Activated naive CD4-positive, alpha-beta T cell (primary cell): ENCODE data around the gene BNC2.

Experiments
- DNase-seq, 4 experiments: peaks; one replicate each; lab custom pipeline; 2025; lab: John Stamatoyannopoulos, UW

BNC2 gene

DNA sequence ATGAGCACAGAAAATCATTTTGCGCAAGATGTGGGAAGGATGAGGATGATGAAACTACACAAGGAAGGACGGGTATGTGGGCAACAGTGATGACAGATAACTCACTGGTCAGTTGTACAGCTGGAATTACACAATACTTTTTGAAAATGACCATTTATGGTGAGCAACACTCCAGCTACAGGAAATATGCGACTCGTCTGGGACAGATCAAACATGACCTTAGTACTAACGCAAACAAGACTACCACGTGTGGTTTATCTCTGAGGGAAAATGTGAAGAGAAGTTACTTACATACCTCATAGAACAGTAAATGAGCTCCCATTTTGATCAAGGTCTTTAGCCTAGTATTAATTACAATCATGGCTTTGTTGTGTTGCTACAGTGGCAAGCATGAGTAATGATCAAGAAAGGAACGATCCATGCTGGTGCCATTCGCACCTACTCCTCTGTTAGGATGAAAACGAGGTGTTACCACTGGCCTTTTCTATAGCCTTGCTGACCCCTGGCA, 456.9 kb downstream of the BNC2 start:
- DNase-seq = no peak

DNA sequence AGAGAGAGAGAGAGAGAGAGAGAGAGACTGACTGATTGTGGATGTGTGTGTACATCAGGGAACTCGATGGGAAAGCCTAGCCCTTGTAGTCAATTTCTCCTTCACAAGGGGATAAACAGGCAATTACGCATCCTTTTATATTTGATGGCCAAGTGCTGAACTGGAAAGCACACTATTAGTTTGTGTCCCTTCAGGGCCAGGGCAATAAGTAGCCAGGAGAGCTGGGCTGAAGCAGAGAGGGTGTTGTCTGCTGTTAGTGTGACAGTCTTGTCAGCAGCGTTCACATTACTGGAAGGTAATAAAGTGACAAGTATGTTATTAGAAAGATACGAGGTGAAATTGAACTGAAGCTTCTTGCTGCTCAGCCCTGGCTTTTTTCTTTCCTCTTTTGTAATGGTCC, 457.7 kb downstream of the BNC2 start:
- no peak for DNase-seq

DNA sequence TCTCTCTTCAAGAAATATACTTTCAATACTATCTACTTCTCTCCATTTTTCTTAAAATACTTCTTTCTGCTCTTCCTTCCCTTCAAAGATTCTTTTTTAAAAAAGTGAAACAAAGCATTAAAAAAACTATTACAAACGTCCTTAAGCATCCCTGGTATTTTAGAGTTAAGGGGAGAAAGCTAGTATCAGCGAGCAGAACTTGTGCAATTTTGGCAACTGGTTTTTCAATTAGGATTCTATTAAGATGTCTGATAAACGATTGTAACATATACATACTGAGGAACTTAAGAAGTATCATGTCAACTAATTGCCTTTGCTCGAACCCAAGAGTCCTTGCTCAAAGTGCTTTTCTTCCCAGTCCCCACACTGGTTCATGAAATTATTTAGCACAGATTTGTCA, 459.2 kb downstream of the BNC2 start:
- DNase-seq = no peak

DNA sequence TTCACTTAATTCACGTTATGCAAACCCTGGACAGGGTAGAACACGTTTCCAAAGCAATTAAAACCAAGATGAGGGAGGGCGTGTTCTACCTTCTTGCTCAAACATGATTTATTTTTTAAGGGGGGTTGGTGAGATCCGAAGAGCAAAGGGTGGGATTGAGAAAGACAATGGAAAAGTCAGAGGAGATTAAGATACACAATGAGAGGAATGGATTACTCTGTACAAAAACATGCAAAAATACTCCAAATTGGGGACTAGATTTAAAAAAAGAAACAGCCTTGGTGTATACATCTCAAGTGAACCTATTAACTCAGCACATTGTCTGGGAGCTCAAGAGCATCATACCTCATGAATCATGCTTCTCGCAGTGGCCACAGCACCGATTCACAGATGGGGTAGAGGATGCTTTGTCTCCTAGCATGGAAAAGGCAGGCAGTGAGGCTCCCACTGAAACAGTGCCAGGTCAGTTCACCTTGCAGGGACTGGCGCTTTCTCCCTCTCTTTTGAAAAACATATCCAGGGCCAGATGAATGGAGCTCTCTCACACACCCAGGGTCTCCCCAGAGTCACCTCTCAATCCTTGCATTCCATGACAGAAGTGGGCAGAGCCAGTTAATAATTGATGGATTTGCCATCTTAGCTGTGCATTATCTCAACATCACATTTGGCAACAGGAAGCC, 459.7 kb downstream of the BNC2 start:
- no peak for DNase-seq

DNA sequence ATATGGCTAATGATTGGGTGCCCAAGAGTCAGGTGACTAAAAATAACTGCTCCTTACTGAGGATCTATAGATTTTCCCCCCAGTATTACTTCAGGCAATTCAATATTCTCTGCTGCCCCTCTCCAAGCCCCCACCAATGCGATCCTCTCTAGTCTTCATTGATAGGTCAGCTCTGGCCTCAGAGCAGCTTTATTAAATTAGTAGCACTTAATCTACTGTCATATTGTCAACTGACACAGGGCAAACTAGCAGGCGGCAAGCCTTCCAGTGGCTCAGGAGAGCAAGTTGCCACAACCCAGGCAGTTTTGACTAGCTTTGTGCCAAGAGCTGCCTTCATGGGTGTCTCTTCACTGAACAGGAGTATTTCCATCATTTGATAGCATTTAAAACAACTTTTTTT, 462.9 kb downstream of the BNC2 start:
- DNase-seq = no peak

DNA sequence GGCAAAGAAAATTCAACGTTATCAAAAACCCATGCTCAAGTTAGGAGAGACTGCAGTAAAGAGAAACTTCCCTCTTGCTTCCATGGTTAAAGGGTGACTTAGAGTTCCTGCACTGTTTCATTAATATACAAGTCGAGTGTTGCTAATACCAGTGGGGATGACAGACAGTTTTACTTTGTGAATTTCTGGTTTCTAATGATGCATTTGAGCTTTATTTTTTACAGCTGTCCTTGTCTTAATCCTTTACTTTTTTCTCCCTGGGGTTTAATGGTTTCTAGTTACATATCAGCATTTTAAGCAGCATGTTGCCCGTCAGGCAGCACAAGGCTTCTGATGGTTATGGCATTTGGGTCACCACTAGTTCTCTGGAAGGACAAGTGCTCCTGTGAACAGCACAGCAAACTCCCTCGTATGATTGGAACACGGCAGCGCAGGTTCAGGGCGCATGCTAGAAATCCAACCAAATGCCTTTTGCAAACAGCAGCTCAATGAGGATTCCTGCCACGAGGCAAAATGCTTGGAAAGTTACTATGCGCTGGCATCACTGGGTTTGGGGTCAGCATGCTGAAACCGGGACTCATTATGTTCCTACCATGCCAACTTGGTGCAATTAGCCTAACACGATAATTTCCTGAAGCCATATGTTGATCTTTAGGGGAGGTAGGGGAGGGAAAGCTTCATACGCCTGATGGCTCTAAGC, 463.8 kb downstream of the BNC2 start:
- DNase-seq = no peak

DNA sequence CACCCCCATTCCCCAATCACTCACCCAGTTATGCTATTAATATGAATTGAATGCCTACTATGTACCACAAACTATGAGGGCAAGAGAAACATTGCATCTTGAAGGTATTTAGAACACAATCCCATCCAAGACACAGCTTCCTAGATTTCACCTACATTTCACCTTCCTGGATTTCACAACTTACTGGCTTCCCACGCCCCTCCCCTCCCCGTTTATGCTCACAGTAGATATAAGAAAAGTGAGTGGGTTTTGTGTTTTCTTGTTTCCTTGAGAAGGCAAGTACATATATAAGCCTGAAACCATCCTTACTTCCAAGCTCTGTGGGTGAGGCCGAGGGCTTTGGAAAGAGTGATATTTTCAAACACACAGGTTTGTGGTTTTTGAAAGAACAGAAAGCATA, 465.0 kb downstream of the BNC2 start:
- no peak for DNase-seq

DNA sequence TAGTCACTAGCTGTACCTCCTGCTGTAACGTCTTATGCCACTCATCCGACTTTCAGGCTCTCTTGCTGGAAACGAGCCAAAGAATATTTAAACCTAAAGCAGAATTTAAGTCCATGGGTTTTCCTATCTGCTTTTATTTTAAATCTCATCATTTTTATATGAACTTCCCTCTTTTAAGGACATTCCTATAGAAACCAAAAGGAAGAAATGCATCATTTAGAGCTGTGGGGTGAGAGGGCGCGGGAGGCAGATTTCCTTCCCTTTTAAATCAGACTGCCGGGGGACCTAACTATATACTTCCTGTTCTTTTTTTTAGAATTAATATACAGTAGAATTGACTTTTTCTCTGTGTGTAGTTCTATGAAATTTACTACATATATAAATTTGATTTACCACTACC, 468.8 kb downstream of the BNC2 start:
- no peak for DNase-seq

DNA sequence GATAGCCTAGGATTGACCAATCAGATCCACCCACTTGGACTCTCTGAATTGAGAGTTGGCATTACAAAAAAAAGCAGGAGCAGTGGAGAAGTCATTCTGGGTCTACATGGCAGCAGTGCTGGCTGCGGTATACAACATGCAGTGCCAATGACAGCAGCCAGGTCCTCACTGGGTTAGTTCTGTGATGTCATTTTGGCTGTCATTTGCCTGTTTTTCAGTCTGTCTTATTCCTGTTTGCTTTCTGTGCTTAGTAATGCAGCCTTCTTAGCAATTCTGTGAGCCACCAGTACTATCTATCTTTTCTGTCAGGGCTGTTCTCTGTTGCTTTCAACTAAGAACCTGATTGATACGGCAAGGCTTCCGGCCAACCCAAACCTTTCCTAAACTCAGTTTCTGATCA, 471.8 kb downstream of the BNC2 start:
- DNase-seq = no peak

DNA sequence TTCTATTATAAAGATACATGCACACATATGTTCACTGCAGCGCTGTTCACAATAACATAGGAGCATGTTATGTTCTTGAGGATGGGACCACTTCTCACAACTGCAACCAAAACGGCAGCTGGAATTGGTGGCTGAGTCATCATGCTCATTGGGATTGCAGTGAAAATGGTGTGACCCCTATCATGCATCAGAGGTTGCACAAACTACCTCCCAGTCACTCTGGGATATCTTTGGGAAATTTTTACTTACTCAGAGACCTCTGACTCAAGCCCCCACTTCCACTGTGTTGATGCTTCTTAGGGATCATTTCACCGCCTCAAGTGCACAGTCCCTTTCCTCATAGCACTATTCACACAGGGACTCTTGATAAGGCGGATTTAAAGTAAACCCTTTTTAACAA, 474.1 kb downstream of the BNC2 start:
- DNase-seq = no peak

DNA sequence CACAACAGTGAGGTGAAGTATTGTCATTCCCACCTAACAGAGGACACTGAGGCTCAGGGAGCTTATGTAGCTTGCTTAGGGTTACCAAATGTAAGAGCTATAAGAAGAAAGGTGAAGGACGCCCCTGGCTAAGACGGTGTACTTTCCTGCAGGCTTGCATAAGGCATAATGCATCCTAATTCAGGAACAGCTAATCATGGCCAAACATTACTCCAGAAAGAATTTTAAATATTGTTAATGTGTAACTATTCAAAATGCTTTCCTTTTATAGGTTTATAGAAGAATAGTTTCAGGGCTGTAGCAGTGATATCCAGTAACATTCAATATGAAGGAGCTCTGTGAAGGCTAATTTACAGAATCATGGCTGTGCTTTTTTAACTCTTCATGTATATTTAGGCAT, 479.1 kb downstream of the BNC2 start:
- no peak for DNase-seq

DNA sequence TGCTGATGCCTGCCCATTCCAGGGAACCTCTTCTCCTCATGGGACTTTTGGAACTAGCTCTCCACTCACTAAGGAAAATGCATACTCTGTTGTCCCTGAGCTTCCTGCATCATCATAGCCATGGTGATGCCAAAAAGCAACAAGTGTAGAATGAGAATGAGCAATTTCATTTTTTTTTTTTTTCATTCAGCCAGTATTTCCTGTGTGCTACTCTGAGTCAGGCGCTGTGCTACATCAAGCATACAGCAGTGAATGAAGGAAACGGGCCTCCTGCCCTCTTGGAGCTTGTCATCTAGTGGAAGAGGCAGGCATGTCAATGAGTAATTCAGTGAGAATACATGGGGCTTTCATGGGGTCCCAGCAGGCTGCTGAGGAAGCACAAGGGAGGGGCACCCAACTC, 483.1 kb downstream of the BNC2 start:
- no peak for DNase-seq

DNA sequence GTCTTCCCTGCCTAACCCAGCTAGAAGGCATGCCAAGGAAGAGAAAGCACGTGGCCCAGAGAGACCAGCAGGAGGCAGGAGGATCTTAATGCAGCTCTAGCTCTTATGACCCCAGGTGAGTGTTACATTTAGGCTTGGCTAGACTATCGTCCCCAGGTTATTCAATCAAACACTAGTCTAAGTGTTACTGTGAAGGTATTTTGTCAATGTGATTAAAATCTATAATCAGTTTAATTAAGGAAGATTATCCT, 483.7 kb downstream of the BNC2 start:
- DNase-seq = no peak

DNA sequence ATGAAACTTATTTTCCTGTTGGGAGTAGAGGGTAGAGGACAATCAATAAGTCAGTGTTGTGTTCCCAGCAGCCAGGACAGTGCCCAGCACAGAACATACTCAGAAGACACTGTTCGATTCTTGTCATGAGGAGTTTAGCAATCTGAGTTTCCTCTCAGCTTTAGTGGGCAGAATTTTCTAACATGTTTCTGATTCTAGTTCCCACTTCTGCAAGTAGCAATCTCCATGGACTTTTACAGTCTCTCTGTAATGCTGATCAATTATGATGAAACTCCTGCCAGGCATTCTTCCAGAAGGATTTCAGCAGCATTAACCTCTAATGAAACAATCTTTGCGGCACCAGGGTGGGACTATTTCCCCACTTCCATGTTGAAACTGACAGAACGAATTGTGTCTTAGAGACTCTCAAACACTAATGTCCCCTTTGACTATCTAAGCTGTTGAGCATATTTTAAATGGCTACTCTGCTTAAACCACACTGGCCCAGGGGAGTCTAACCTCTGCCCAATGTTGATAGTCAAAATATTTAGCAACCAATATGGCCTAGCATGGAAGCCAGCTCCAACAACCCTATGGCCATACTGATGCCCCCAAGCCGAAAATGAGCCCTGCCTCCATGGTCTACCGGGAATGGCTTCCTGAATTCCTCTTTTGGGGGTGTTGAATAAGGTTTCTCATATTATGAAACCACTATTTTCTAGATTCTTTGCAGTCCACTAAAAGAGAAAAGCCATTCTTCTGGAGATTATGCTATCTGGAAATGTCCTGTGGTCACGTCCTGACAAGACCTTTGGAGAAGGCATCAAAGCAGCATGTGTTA, 484.3 kb downstream of the BNC2 start:
- DNase-seq = no peak

DNA sequence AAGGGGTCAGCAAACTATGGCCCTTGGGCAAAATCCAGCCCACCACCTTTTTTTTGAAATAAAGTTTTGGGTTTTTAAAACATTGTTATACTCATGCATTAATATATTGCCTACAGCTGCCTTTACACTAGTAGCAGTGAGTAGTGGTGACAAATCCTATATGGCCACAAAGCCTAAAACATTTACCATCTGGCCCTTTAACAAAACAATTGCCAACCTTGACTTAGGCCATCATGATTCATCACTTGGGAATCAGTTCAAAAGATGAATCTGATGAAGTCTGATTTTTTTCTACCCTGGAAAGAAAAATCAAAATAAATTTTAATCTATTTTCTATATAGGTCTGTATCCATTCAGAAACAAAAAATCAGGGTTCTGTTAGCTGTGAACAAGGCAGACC, 484.9 kb downstream of the BNC2 start:
- DNase-seq = no peak

DNA sequence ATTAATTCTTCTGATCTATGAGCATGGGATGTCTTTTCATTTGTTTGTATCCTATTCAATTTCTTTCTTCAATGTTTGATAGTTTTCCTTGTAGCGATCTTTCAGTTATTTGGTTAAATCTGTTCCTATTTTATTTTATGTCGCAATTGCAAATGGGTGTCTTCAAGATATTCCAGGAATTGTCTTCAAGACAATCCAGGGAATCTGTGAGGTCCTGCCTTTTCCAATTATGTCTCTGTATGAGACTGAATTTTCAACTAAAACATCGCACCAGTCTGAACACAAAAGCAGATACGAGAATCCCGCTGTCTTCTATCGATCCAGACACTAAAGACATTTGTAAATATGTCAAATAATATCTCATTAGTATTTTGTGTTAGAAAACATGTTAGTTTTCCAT, 485.5 kb downstream of the BNC2 start:
- no peak for DNase-seq

DNA sequence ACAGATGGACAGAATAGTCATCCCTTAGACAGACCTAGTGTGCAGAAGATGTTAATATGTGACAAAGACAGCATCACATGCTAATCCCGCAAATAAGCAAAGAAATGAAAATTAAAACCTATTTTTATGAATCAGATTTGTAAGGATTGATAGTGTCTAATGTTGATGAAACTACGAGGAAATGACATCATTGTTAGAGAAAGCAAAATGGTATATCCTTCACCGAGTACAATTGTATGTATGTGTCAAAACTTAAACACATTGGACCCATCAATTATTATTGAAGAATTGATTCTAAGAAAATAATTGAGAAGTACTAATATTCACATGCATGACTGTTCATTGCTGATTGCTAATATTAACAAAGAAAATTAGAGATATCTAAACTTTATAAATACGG, 493.2 kb downstream of the BNC2 start:
- DNase-seq = no peak

DNA sequence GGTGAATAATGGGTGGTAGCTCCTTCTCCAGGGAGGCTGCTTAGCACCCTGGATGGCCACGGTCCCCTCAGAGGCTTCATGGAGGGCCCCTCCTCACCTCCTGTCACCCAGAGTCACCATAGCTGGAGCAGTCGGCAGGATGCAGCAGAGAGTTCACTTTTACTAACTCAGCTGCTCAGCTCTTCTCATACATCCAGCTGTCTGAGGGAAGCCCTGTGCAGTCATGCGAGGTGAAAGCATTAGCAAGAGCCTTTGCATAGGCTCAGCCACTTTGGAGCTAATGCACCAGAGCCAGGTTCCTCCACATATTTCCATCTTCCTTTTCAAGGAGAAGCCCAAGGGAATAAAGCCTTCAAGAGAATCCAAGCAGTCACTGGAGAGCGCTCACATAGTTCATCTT, 499.2 kb downstream of the BNC2 start:
- no peak for DNase-seq

DNA sequence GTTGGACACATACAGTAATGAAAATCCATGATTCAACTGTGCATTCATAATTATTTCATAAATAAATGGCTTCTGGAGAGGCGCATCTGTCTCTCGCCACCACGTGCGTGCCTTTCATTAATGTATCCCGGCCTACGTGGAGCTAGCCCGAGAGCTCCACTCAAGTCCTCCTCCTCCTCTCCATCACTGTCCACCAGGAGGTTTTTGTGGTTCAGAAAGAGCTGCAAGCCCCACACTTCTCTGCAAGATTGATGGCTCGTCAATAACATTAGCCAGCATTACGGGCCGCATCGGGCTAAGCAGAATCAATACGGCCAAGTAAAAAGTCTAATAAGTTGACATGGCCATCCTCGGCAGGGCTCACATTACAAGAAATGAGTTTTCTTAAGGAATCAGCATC, 499.8 kb downstream of the BNC2 start:
- DNase-seq = no peak

DNA sequence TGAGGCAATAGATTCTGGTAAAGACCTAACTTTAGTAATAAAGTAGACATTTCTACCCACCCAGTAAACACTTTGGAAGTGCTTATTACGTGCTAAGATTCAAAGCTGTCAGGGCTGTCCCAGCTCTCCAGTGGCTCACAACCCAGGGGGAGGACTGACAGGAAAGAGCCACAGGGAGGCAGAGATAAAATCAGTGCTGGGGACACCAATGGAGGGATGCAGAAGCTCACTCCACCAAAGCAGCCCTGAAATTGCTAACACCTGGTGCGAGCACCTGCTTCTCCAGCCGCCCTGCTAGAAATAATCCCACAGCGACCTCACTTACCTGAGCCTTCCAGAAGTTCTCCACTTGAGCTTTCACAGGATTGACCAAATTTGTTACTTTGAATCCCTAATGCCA, 501.0 kb downstream of the BNC2 start:
- DNase-seq = no peak

DNA sequence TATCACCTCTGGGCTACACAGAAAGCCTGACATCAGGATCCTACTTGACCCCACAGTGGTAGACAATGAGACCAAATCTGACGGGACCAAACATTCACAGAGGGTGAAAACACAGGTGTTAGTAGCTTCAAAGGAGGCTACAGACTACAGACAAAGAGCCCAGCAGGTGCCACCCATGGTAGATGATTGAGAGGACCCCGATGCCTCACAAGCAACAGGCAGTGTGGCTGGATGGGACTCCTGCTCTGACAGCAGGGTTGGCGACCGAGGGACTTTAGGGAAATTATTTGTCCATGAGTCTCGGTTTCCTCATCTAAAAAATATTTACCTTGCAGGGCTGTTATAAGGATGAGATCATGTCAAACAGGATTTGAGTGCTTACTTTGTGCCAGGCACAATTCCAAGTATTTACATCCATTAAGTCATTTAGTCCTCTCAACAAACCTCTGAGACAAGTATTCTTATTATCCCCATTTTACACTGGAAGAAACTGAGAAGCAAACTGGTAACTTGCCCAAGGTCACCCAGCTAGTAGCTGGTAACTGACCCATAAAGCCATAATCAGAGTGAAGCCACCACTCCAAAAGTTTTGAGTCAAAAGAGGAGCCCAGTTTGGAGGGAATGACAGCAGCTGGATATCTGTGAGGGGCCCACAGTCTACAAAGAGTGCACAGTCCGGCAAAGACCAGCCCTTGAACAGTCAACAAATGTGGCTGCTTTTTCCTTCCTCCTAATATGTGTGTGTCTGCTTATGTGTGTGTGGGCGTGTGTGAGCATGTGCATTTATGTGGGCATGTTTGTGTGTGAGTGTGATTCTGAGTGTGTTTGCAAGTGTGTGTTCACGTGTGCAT, 502.0 kb downstream of the BNC2 start:
- DNase-seq = no peak

DNA sequence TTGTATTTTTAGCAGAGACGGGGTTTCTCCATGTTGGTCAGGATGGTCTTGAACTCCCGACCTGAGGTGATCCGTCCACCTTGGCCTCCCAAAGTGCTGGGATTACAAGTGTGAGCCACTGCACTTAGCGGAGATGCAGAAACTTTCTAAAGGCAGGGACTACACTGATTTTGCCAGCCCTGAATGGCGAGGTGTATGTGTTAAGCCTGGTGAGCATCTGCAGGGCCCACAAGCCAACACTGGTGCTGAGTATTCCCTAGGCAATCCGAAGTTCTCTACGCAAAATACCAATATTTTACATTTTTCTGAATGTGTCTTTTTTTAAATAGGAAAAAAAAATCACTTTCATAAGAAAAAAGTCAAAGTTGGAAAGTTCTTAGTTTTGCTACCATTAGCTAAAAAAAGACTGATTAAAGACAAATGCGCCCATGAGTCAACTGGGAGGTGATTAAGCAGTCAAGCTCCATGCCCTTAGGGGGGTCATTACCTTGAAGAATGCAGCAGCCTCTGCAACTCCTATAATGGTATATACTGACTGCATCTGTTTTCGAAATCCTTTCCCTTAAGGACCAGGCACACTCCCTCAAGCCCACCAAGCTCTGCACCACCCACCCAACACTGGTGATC, 502.8 kb downstream of the BNC2 start:
- no peak for DNase-seq
